ENCODE results near the gene NCEH1. TPM values are rescaled to one million over a fixed set of nuclear protein-coding genes. Genes with fewer than 3 reads are reported as not detected.

NCEH1 gene
- total RNA-seq, 1 donor from 2014 or later, result 2.3 TPM

GRCh38 chr3:172694573-172695246 is 16.2 kb downstream of the NCEH1 start:
- no peaks in the 10 kb centered on the region for H3K36me3 Mint-ChIP-seq (ENCODE audit: low read depth)
- H3K27me3 Mint-ChIP-seq (ENCODE audit: low read depth), result no peaks in the 10 kb centered on the region
- no peak overlapping the region for H3K27ac Mint-ChIP-seq (ENCODE audit: unreplicated experiment)
- peaks cover 21% of the 10 kb centered on the region for H3K4me1 Mint-ChIP-seq
- no peak for TF ChIP-seq CTCF (conservative IDR thresholded peaks at IDR 0.05)
- H3K9me3 Mint-ChIP-seq, result no peaks in the 10 kb centered on the region
- no peak for DNase-seq (ENCODE audit: low read depth, low spot score)
- no peak overlapping the region for H3K4me3 Mint-ChIP-seq

- DNase-seq (ENCODE audit: low read depth, low spot score), result no peak
- Mint-ChIP-seq H3K4me1 (peaks cover 10% of the 10 kb centered on the region), H3K27me3 (ENCODE audit: low read depth) (no peaks in the 10 kb centered on the region), H3K36me3 (ENCODE audit: low read depth) (no peaks in the 10 kb centered on the region), H3K9me3 (no peaks in the 10 kb centered on the region), H3K4me3 (no peak overlapping the region), H3K27ac (ENCODE audit: unreplicated experiment) (no peak overlapping the region)
- TF ChIP-seq CTCF (conservative IDR thresholded peaks at IDR 0.05), result no peak
Measured at GRCh38 chr3:172692751-172693338, 18.0 kb downstream of the NCEH1 start.

GRCh38 chr3:172690936-172691335 is 19.9 kb downstream of the NCEH1 start:
- Mint-ChIP-seq H3K27me3 (ENCODE audit: low read depth) (no peaks in the 10 kb centered on the region), H3K36me3 (ENCODE audit: low read depth) (no peaks in the 10 kb centered on the region), H3K4me1 (peaks cover 4% of the 10 kb centered on the region), H3K9me3 (no peaks in the 10 kb centered on the region), H3K4me3 (no peak overlapping the region), H3K27ac (ENCODE audit: unreplicated experiment) (no peak overlapping the region)
- no peak for TF ChIP-seq CTCF (conservative IDR thresholded peaks at IDR 0.05)
- DNase-seq (ENCODE audit: low read depth, low spot score), result no peak

GRCh38 chr3:172688588-172688987 is 22.3 kb downstream of the NCEH1 start:
- no peaks in the 10 kb centered on the region for H3K36me3 Mint-ChIP-seq (ENCODE audit: low read depth)
- no peak overlapping the region for H3K27ac Mint-ChIP-seq (ENCODE audit: unreplicated experiment)
- H3K27me3 Mint-ChIP-seq (ENCODE audit: low read depth), result no peaks in the 10 kb centered on the region
- H3K4me3 Mint-ChIP-seq, result no peak overlapping the region
- no peak for DNase-seq (ENCODE audit: low read depth, low spot score)
- H3K9me3 Mint-ChIP-seq, result no peaks in the 10 kb centered on the region
- H3K4me1 Mint-ChIP-seq, result peaks cover 4% of the 10 kb centered on the region
- TF ChIP-seq CTCF (conservative IDR thresholded peaks at IDR 0.05), result no peak

- H3K27ac Mint-ChIP-seq (ENCODE audit: unreplicated experiment), result no peak overlapping the region
- no peak overlapping the region for H3K4me3 Mint-ChIP-seq
- no peaks in the 10 kb centered on the region for H3K36me3 Mint-ChIP-seq (ENCODE audit: low read depth)
- H3K9me3 Mint-ChIP-seq, result no peaks in the 10 kb centered on the region
- no peaks in the 10 kb centered on the region for H3K27me3 Mint-ChIP-seq (ENCODE audit: low read depth)
- H3K4me1 Mint-ChIP-seq, result no peaks in the 10 kb centered on the region
- no peak for TF ChIP-seq CTCF (conservative IDR thresholded peaks at IDR 0.05)
- no peak for DNase-seq (ENCODE audit: low read depth, low spot score)
Measured at GRCh38 chr3:172687501-172687900, 23.4 kb downstream of the NCEH1 start.

Measured in neural crest cell (in vitro differentiated cells).